Stimulated activated CD4-positive, alpha-beta T cell treated with anti-CD3 and anti-CD28 coated beads, TNF-alpha, amount 100 ng/mL, for 24 hours (primary cell): ENCODE data around the gene TRIM41.
"Not testable (repeated sequence)": the region's sequence is repeated elsewhere in the genome, so short reads cannot be mapped to it uniquely, and the experiment has no call there.

ENCODE experiments used
- DNase-seq, 3 experiments: peaks; one replicate each; pipeline ENCODE4 v3.0.0-alpha.2; 2020; ENCODE audit warnings: low read depth in 3 of 3

TRIM41 gene

GRCh38 chr5:181210148-181210547 is 12.9 kb upstream of the TRIM41 start:
- DNase-seq, result not testable (repeated sequence)

- not testable (repeated sequence) for DNase-seq
Measured at GRCh38 chr5:181210698-181211097, 12.4 kb upstream of the TRIM41 start.

GRCh38 chr5:181211208-181211607 is 11.9 kb upstream of the TRIM41 start:
- DNase-seq, result no peak

GRCh38 chr5:181212080-181212479 is 11.0 kb upstream of the TRIM41 start:
- no peak for DNase-seq

- DNase-seq, result no peak
Measured at GRCh38 chr5:181212934-181213333, 10.1 kb upstream of the TRIM41 start.

GRCh38 chr5:181214249-181214648 is 8.8 kb upstream of the TRIM41 start:
- DNase-seq, result not testable (repeated sequence)

GRCh38 chr5:181215997-181216989 is 6.8 kb upstream of the TRIM41 start:
- no peak for DNase-seq

GRCh38 chr5:181217111-181217802 is 5.8 kb upstream of the TRIM41 start:
- DNase-seq, result peak in 2 of 3 experiments; percentile 49 to 68

- no peak for DNase-seq
Measured at GRCh38 chr5:181217803-181218062, 5.3 kb upstream of the TRIM41 start.

GRCh38 chr5:181218795-181219124 is 4.3 kb upstream of the TRIM41 start:
- DNase-seq, result no peak

- no peak for DNase-seq
Measured at GRCh38 chr5:181219262-181220177, 3.6 kb upstream of the TRIM41 start.

GRCh38 chr5:181220178-181220515 is 2.9 kb upstream of the TRIM41 start:
- DNase-seq, result no peak

- DNase-seq, result peak in 1 of 3 experiments; percentile 22
Measured at GRCh38 chr5:181221105-181221791, 1.8 kb upstream of the TRIM41 start.

- peak; percentile 95 to 97 (median 97) for DNase-seq
Measured at GRCh38 chr5:181221792-181222629, 1.1 kb upstream of the TRIM41 start.

GRCh38 chr5:181222630-181223057 is 437 bp upstream of the TRIM41 start:
- DNase-seq, result peak in 1 of 3 experiments; percentile 27

GRCh38 chr5:181223729-181224389 is 778 bp downstream of the TRIM41 start:
- DNase-seq, result peak in 2 of 3 experiments; percentile 30 to 49

- DNase-seq, result no peak
Measured at GRCh38 chr5:181224390-181225229, 1.5 kb downstream of the TRIM41 start.

- no peak for DNase-seq
Measured at GRCh38 chr5:181229996-181230395, 6.9 kb downstream of the TRIM41 start.

- DNase-seq, result no peak
Measured at GRCh38 chr5:181230551-181230950, 7.5 kb downstream of the TRIM41 start.
